Measurements from ENCODE around the gene SLC6A3.

The SLC6A3 gene

DNA sequence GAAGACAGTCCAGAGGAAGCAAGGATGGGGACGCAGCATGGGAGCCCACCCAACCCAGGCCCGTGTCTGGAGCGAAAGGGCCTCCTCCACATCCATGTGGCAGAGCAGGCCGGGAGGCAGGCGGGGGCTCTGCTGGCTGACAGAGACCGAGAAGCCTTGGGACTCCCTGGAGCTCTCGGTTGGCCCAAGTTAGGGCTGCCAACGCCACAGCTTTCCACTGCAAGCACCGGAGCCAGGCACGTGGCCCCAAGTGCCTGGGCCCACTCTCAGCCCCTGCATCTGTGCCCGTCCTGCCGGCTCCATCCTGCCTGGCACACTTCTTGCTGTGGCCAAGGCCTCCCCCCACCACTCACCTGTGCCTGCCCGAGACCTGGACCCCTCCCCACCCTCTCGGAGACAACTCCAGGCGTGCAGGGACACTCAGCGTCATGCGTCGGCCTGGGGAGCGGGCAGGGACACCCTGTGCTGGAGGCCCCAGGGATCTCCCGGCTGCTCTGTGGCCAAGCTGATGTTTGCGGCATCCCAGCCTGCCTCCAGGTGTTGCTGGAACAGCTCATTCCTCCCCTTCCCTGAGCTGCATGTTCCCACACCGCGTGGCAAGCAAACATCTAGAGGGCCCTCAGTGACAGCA, 31.5 kb downstream of the SLC6A3 start:
- Histone ChIP-seq H3K56ac (ENCODE audit: low read length) (no peak overlapping the region), H3K79me1 (ENCODE audit: low read length) (no peaks in the 10 kb centered on the region), H3K4me1 (ENCODE audit: control insufficient read depth, low read depth, low read length) (no peaks in the 10 kb centered on the region), H3K18ac (ENCODE audit: low read length) (no peak overlapping the region), H3K4me2 (ENCODE audit: low read length) (no peak overlapping the region), H2BK15ac (replicated peaks; ENCODE audit: low read depth) (no peak overlapping the region), H3K27me3 (ENCODE audit: insufficient read depth, low read length, poor library complexity) (no peaks in the 10 kb centered on the region), H4K5ac (ENCODE audit: low read length) (no peak overlapping the region), H3K23ac (ENCODE audit: low read length) (no peak overlapping the region), H3K4me3 (ENCODE audit: low read length) (no peak overlapping the region), H3K79me2 (ENCODE audit: control insufficient read depth, insufficient read depth, low read length) (no peaks in the 10 kb centered on the region), H2AK5ac (ENCODE audit: low read length) (no peak overlapping the region), H3K4ac (ENCODE audit: low read depth, low read length) (no peak overlapping the region), H4K8ac (ENCODE audit: low read depth, low read length) (no peak overlapping the region), H2BK120ac (ENCODE audit: low read depth, low read length) (no peak overlapping the region), H2BK5ac (ENCODE audit: low read length) (no peak overlapping the region), H3K27ac (ENCODE audit: low read depth, low read length) (no peak overlapping the region), H3K36me3 (ENCODE audit: control insufficient read depth, insufficient read depth, low read length) (no peaks in the 10 kb centered on the region), H3K9ac (ENCODE audit: low read length) (no peak overlapping the region)
- no CpG with 5 or more reads among the region's 23 CpGs for WGBS (ENCODE audit: extremely low coverage, insufficient coverage, low lambda C conversion rate)
- no peak for DNase-seq

DNA sequence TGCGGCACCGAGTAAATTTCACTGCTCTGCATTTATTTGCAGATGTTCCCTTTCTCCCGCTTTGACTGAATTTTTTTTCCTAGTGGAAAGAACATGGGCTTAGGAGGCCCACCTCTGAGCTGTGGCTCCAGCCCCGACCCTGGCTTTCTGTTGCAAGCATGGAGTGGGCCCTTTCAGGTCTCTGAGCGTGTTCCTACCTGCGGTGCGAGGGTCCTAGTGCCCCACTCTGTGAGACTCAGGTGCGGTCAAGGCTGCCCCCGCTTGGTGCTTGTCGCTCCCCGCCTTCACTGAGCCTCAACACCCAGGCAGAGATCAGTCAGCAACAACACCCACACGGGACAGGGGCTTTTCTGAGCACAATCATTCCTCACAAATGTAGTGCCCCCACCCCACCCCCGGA, 32.0 kb downstream of the SLC6A3 start:
- no peak for DNase-seq
- no peak overlapping the region for H3K56ac ChIP-seq (ENCODE audit: low read length)
- no peak overlapping the region for H3K23ac ChIP-seq (ENCODE audit: low read length)
- no peaks in the 10 kb centered on the region for H3K36me3 ChIP-seq (ENCODE audit: control insufficient read depth, insufficient read depth, low read length)
- no peak overlapping the region for H3K4ac ChIP-seq (ENCODE audit: low read depth, low read length)
- H3K27ac ChIP-seq (ENCODE audit: low read depth, low read length): no peak overlapping the region
- H3K79me2 ChIP-seq (ENCODE audit: control insufficient read depth, insufficient read depth, low read length): no peaks in the 10 kb centered on the region
- H3K9ac ChIP-seq (ENCODE audit: low read length): no peak overlapping the region
- WGBS (ENCODE audit: extremely low coverage, insufficient coverage, low lambda C conversion rate): no CpG with 5 or more reads among the region's 13 CpGs
- no peak overlapping the region for H3K4me3 ChIP-seq (ENCODE audit: low read length)
- H4K8ac ChIP-seq (ENCODE audit: low read depth, low read length): no peak overlapping the region
- no peaks in the 10 kb centered on the region for H3K4me1 ChIP-seq (ENCODE audit: control insufficient read depth, low read depth, low read length)
- H3K79me1 ChIP-seq (ENCODE audit: low read length): no peaks in the 10 kb centered on the region
- no peak overlapping the region for H3K18ac ChIP-seq (ENCODE audit: low read length)
- H2BK120ac ChIP-seq (ENCODE audit: low read depth, low read length): no peak overlapping the region
- H4K5ac ChIP-seq (ENCODE audit: low read length): no peak overlapping the region
- H3K4me2 ChIP-seq (ENCODE audit: low read length): no peak overlapping the region
- no peak overlapping the region for H2AK5ac ChIP-seq (ENCODE audit: low read length)
- H3K27me3 ChIP-seq (ENCODE audit: insufficient read depth, low read length, poor library complexity): no peaks in the 10 kb centered on the region
- H2BK15ac ChIP-seq (replicated peaks; ENCODE audit: low read depth): no peak overlapping the region
- H2BK5ac ChIP-seq (ENCODE audit: low read length): no peak overlapping the region

DNA sequence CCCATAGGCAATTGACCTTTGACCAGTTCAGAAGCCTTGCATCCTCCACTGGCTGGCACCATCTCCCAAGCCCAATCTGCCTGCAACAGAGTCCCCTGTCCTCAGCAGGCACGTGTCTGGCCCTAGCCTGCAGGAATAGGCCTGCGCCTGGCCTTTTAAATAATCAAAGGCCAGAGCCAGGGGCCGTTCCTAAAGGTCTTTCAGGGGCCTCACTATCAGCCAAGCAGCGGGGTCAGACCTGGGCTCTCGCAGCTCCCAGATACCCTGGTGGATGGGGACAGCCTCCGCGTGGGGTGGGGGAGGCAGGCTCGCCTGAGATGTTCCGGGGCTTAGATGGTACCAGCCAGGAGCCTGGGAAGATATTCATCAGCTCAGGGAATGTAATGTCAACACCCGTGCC, 32.6 kb downstream of the SLC6A3 start:
- Histone ChIP-seq H3K56ac (ENCODE audit: low read length) (no peak overlapping the region), H3K4me2 (ENCODE audit: low read length) (no peak overlapping the region), H2BK15ac (replicated peaks; ENCODE audit: low read depth) (no peak overlapping the region), H2BK5ac (ENCODE audit: low read length) (no peak overlapping the region), H3K4ac (ENCODE audit: low read depth, low read length) (no peak overlapping the region), H2BK120ac (ENCODE audit: low read depth, low read length) (no peak overlapping the region), H4K8ac (ENCODE audit: low read depth, low read length) (no peak overlapping the region), H4K5ac (ENCODE audit: low read length) (no peak overlapping the region), H3K18ac (ENCODE audit: low read length) (no peak overlapping the region), H3K9ac (ENCODE audit: low read length) (no peak overlapping the region), H3K23ac (ENCODE audit: low read length) (no peak overlapping the region), H3K27ac (ENCODE audit: low read depth, low read length) (no peak overlapping the region), H3K79me2 (ENCODE audit: control insufficient read depth, insufficient read depth, low read length) (no peaks in the 10 kb centered on the region), H3K79me1 (ENCODE audit: low read length) (no peaks in the 10 kb centered on the region), H3K27me3 (ENCODE audit: insufficient read depth, low read length, poor library complexity) (no peaks in the 10 kb centered on the region), H3K4me3 (ENCODE audit: low read length) (no peak overlapping the region), H2AK5ac (ENCODE audit: low read length) (no peak overlapping the region), H3K4me1 (ENCODE audit: control insufficient read depth, low read depth, low read length) (no peaks in the 10 kb centered on the region), H3K36me3 (ENCODE audit: control insufficient read depth, insufficient read depth, low read length) (no peaks in the 10 kb centered on the region)
- no CpG with 5 or more reads among the region's 10 CpGs for WGBS (ENCODE audit: extremely low coverage, insufficient coverage, low lambda C conversion rate)
- DNase-seq: no peak

- H3K36me3 ChIP-seq (ENCODE audit: control insufficient read depth, insufficient read depth, low read length): no peaks in the 10 kb centered on the region
- no peak overlapping the region for H3K56ac ChIP-seq (ENCODE audit: low read length)
- H2BK120ac ChIP-seq (ENCODE audit: low read depth, low read length): no peak overlapping the region
- no peak overlapping the region for H3K9ac ChIP-seq (ENCODE audit: low read length)
- no peak overlapping the region for H4K8ac ChIP-seq (ENCODE audit: low read depth, low read length)
- H2BK5ac ChIP-seq (ENCODE audit: low read length): no peak overlapping the region
- H4K5ac ChIP-seq (ENCODE audit: low read length): no peak overlapping the region
- H3K4ac ChIP-seq (ENCODE audit: low read depth, low read length): no peak overlapping the region
- no peak overlapping the region for H3K4me3 ChIP-seq (ENCODE audit: low read length)
- H2AK5ac ChIP-seq (ENCODE audit: low read length): no peak overlapping the region
- no peaks in the 10 kb centered on the region for H3K79me1 ChIP-seq (ENCODE audit: low read length)
- H3K4me1 ChIP-seq (ENCODE audit: control insufficient read depth, low read depth, low read length): no peaks in the 10 kb centered on the region
- no peak overlapping the region for H2BK15ac ChIP-seq (replicated peaks; ENCODE audit: low read depth)
- no peaks in the 10 kb centered on the region for H3K79me2 ChIP-seq (ENCODE audit: control insufficient read depth, insufficient read depth, low read length)
- WGBS (ENCODE audit: extremely low coverage, insufficient coverage, low lambda C conversion rate): no CpG with 5 or more reads among the region's 16 CpGs
- no peaks in the 10 kb centered on the region for H3K27me3 ChIP-seq (ENCODE audit: insufficient read depth, low read length, poor library complexity)
- H3K27ac ChIP-seq (ENCODE audit: low read depth, low read length): no peak overlapping the region
- no peak overlapping the region for H3K18ac ChIP-seq (ENCODE audit: low read length)
- no peak for DNase-seq
- no peak overlapping the region for H3K4me2 ChIP-seq (ENCODE audit: low read length)
- H3K23ac ChIP-seq (ENCODE audit: low read length): no peak overlapping the region
These were observed 33.1 kb downstream of the SLC6A3 start for GRCh38 chr5:1412163-1412562.

GRCh38 chr5:1411099-1411498, 34.1 kb downstream of the SLC6A3 start:
- no CpG with 5 or more reads among the region's 22 CpGs for whole genome bisulfite sequencing (ENCODE audit: extremely low coverage, insufficient coverage, low lambda C conversion rate)
- H3K18ac ChIP-seq (ENCODE audit: low read length): no peak overlapping the region

More at GRCh38 chr5:1411099-1411498, 34.1 kb downstream of the SLC6A3 start:
- no peak for DNase-seq
- Histone ChIP-seq H3K79me2 (ENCODE audit: control insufficient read depth, insufficient read depth, low read length) (no peaks in the 10 kb centered on the region), H3K23ac (ENCODE audit: low read length) (no peak overlapping the region), H4K5ac (ENCODE audit: low read length) (no peak overlapping the region), H3K4me1 (ENCODE audit: control insufficient read depth, low read depth, low read length) (no peaks in the 10 kb centered on the region), H2BK120ac (ENCODE audit: low read depth, low read length) (no peak overlapping the region), H3K4ac (ENCODE audit: low read depth, low read length) (no peak overlapping the region), H2BK5ac (ENCODE audit: low read length) (no peak overlapping the region), H3K36me3 (ENCODE audit: control insufficient read depth, insufficient read depth, low read length) (no peaks in the 10 kb centered on the region), H3K27ac (ENCODE audit: low read depth, low read length) (no peak overlapping the region), H2BK15ac (replicated peaks; ENCODE audit: low read depth) (no peak overlapping the region), H3K79me1 (ENCODE audit: low read length) (no peaks in the 10 kb centered on the region), H2AK5ac (ENCODE audit: low read length) (no peak overlapping the region), H4K8ac (ENCODE audit: low read depth, low read length) (no peak overlapping the region), H3K4me2 (ENCODE audit: low read length) (no peak overlapping the region), H3K56ac (ENCODE audit: low read length) (no peak overlapping the region), H3K4me3 (ENCODE audit: low read length) (no peak overlapping the region), H3K27me3 (ENCODE audit: insufficient read depth, low read length, poor library complexity) (no peaks in the 10 kb centered on the region), H3K9ac (ENCODE audit: low read length) (no peak overlapping the region)

Data from mesendoderm (in vitro differentiated cells).